Measurements from ENCODE around the gene GLIS1. TPM values are rescaled to one million over a fixed set of nuclear protein-coding genes. Genes with fewer than 3 reads are reported as not detected.

GLIS1 gene
- total and polyA plus RNA-seq, 2 of the 8 experiments (the other 6 are each of a cell fraction or from before 2014, with no cell fraction given): 0.15 to 0.22 TPM

DNA sequence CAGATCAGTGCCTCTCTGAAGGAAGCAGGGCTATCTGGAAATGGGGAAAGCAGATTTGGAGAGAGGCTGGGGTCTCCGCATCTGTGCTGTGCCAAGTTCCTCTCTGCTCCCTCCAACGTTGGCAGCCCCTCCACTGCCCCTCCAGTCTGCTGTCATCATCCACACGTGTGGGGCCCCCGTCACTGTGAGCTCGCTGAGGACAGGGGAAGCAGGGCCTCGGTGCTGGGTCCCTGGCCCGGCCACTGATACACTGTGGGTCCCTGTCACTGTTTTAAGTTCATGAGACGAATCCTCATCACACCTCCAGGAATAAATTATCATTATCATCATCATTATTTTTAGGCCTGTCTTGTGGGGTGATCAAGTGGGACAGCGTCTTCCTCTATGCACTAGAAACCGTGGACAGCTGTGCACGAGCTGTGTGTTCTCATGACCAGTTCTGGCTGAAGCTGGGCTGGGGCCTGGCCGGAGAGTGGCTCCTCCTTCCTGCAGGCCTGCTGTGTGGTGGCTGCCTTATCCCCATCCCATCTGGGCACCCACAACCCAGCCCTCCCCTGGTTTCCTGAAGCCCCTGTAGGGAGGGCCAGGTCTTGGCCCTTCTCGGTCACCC lies 227.5 kb downstream of the GLIS1 start (continued):
- TF ChIP-seq, protein P1, sequence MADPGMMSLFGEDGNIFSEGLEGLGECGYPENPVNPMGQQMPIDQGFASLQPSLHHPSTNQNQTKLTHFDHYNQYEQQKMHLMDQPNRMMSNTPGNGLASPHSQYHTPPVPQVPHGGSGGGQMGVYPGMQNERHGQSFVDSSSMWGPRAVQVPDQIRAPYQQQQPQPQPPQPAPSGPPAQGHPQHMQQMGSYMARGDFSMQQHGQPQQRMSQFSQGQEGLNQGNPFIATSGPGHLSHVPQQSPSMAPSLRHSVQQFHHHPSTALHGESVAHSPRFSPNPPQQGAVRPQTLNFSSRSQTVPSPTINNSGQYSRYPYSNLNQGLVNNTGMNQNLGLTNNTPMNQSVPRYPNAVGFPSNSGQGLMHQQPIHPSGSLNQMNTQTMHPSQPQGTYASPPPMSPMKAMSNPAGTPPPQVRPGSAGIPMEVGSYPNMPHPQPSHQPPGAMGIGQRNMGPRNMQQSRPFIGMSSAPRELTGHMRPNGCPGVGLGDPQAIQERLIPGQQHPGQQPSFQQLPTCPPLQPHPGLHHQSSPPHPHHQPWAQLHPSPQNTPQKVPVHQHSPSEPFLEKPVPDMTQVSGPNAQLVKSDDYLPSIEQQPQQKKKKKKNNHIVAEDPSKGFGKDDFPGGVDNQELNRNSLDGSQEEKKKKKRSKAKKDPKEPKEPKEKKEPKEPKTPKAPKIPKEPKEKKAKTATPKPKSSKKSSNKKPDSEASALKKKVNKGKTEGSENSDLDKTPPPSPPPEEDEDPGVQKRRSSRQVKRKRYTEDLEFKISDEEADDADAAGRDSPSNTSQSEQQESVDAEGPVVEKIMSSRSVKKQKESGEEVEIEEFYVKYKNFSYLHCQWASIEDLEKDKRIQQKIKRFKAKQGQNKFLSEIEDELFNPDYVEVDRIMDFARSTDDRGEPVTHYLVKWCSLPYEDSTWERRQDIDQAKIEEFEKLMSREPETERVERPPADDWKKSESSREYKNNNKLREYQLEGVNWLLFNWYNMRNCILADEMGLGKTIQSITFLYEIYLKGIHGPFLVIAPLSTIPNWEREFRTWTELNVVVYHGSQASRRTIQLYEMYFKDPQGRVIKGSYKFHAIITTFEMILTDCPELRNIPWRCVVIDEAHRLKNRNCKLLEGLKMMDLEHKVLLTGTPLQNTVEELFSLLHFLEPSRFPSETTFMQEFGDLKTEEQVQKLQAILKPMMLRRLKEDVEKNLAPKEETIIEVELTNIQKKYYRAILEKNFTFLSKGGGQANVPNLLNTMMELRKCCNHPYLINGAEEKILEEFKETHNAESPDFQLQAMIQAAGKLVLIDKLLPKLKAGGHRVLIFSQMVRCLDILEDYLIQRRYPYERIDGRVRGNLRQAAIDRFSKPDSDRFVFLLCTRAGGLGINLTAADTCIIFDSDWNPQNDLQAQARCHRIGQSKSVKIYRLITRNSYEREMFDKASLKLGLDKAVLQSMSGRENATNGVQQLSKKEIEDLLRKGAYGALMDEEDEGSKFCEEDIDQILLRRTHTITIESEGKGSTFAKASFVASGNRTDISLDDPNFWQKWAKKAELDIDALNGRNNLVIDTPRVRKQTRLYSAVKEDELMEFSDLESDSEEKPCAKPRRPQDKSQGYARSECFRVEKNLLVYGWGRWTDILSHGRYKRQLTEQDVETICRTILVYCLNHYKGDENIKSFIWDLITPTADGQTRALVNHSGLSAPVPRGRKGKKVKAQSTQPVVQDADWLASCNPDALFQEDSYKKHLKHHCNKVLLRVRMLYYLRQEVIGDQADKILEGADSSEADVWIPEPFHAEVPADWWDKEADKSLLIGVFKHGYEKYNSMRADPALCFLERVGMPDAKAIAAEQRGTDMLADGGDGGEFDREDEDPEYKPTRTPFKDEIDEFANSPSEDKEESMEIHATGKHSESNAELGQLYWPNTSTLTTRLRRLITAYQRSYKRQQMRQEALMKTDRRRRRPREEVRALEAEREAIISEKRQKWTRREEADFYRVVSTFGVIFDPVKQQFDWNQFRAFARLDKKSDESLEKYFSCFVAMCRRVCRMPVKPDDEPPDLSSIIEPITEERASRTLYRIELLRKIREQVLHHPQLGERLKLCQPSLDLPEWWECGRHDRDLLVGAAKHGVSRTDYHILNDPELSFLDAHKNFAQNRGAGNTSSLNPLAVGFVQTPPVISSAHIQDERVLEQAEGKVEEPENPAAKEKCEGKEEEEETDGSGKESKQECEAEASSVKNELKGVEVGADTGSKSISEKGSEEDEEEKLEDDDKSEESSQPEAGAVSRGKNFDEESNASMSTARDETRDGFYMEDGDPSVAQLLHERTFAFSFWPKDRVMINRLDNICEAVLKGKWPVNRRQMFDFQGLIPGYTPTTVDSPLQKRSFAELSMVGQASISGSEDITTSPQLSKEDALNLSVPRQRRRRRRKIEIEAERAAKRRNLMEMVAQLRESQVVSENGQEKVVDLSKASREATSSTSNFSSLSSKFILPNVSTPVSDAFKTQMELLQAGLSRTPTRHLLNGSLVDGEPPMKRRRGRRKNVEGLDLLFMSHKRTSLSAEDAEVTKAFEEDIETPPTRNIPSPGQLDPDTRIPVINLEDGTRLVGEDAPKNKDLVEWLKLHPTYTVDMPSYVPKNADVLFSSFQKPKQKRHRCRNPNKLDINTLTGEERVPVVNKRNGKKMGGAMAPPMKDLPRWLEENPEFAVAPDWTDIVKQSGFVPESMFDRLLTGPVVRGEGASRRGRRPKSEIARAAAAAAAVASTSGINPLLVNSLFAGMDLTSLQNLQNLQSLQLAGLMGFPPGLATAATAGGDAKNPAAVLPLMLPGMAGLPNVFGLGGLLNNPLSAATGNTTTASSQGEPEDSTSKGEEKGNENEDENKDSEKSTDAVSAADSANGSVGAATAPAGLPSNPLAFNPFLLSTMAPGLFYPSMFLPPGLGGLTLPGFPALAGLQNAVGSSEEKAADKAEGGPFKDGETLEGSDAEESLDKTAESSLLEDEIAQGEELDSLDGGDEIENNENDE (IDR thresholded peaks at IDR 0.05; ENCODE audit: insufficient replicate concordance, low read length): no peak
- TF ChIP-seq BCL11A (IDR thresholded peaks at IDR 0.05; ENCODE audit: low read depth in 2 of 2, low read length in 2 of 2) (no peak), SIX5 (IDR thresholded peaks at IDR 0.05; ENCODE audit: low read depth, low read length) (no peak), CBX5 (IDR thresholded peaks at IDR 0.05; ENCODE audit: low read depth, low read length) (no peak), POLR2AphosphoS5 (IDR thresholded peaks at IDR 0.05; ENCODE audit: low read depth, low read length) (no peak), POU5F1 (IDR thresholded peaks at IDR 0.05; ENCODE audit: low read depth, low read length) (no peak), EZH2 (IDR thresholded peaks at IDR 0.05; ENCODE audit: low read depth, low read length, severe bottlenecking) (no peak), HDAC2 (IDR thresholded peaks at IDR 0.05; ENCODE audit: borderline replicate concordance in 1 of 2, low read depth in 2 of 2, low read length in 2 of 2) (no peak), GTF2F1 (IDR thresholded peaks at IDR 0.05; ENCODE audit: borderline replicate concordance, low read depth, low read length) (no peak), RNF2 (IDR thresholded peaks at IDR 0.05; ENCODE audit: borderline replicate concordance, low read depth, low read length, missing control alignments, poor library complexity, severe bottlenecking) (no peak), POLR2A (IDR thresholded peaks at IDR 0.05; ENCODE audit: control extremely low read depth in 1 of 2, low read depth in 2 of 2, low read length in 2 of 2) (no peak)

All from H1 (cell line).